Amygdala (tissue), 56 donors: Measurements from ENCODE around the gene MCIDAS.

ENCODE experiments used
- DNase-seq, 56 donors: peaks; one replicate each; lab custom pipeline; 2025; lab: John Stamatoyannopoulos, UW

MCIDAS gene

GRCh38 chr5:55222985-55223811, 3.9 kb downstream of the MCIDAS start:
- DNase-seq: no peak

GRCh38 chr5:55222092-55222984, 4.8 kb downstream of the MCIDAS start:
- no peak for DNase-seq

- DNase-seq: no peak
Observed at GRCh38 chr5:55220433-55221185, 6.5 kb downstream of the MCIDAS start.

- no peak for DNase-seq
Observed at GRCh38 chr5:55219770-55220169, 7.3 kb downstream of the MCIDAS start.

GRCh38 chr5:55218967-55219366, 8.1 kb downstream of the MCIDAS start:
- DNase-seq: no peak

GRCh38 chr5:55211184-55211874, 15.8 kb downstream of the MCIDAS start:
- no peak for DNase-seq

GRCh38 chr5:55205001-55205400, 22.1 kb downstream of the MCIDAS start:
- DNase-seq: no peak

- DNase-seq: no peak
Observed at GRCh38 chr5:55191165-55191564, 36.0 kb downstream of the MCIDAS start.

GRCh38 chr5:55188656-55189540, 38.2 kb downstream of the MCIDAS start:
- no peak for DNase-seq

GRCh38 chr5:55187370-55187769, 39.7 kb downstream of the MCIDAS start:
- DNase-seq: no peak

GRCh38 chr5:55180016-55180415, 47.1 kb downstream of the MCIDAS start:
- no peak for DNase-seq

GRCh38 chr5:55177078-55177477, 50.0 kb downstream of the MCIDAS start:
- no peak for DNase-seq

GRCh38 chr5:55176176-55176818, 50.8 kb downstream of the MCIDAS start:
- peak in 4 of 56 donors; percentile 1 to 24 (median 4) for DNase-seq

GRCh38 chr5:55175781-55176175, 51.3 kb downstream of the MCIDAS start:
- no peak for DNase-seq

- DNase-seq: no peak
Observed at GRCh38 chr5:55173687-55174230, 53.4 kb downstream of the MCIDAS start.

- peak in 19 of 56 donors; percentile 2 to 54 (median 17) for DNase-seq
Observed at GRCh38 chr5:55172937-55173686, 54.0 kb downstream of the MCIDAS start, which contains the start of gene CDC20B. Gene CDC20B, minus strand, starts transcription at chr5:55173177. Its CDS starts 177 bp downstream, at chr5:55173000.
